GM20431 (cell line): Measurements from ENCODE around the gene DYNC2H1.
"Not testable (repeated sequence)": the region's sequence is repeated elsewhere in the genome, so short reads cannot be mapped to it uniquely, and the experiment has no call there.

ENCODE experiments used
- in situ Hi-C: fragments of 300-500 bp; cut with MseI, MboI; formaldehyde crosslinking; loops from one replicate; pipeline ENCODE4 v1.15.0; 2020; ENCODE audit warnings: low sequenced_read_pairs; ENCODE audit not compliant: unreplicated experiment

DYNC2H1 gene

GRCh38 chr11:103349595-103349994 is 240.4 kb downstream of the DYNC2H1 start:
- in situ Hi-C loops: no loop called here

DNA sequence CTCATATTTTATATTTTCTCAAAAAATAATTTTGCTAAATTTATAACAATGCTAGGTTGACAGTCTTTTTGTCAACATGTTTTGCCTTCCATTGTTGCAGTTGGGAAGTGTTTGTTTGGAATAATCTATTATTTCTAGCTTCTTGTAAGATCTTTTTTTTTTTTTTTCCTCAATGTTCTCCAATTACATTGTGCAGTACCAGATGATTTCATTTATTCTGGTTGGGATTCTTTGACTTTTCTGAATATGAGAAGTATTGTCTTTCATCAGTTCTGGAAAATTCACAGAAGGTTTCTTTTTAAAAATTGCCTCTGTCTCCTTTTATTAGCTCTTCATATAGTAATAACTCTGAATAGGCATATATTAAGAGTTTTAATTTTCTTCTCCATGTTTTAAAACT is 245.4 kb downstream of the DYNC2H1 start:
- in situ Hi-C loops: no loop called here

DNA sequence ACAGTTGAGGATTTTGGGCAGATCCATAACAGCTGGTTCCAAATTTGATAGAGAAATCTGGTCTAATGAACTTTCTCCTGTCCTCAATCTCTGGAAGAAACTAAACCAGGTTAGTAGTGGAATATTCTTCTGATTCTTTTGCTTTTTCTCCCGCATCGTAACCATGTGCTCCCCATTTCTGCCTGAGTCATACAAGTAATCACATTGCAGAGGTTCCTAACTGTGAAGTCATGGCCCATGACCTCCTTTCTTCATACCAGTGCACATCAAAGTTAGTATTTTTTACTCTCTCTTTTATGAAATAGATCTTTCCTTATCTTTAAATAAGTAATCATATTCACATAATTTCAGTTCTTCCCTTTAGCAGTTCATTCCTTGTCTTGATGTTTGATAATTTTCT is 249.0 kb downstream of the DYNC2H1 start:
- in situ Hi-C loops: no loop called here

GRCh38 chr11:103359216-103359615 is 250.0 kb downstream of the DYNC2H1 start:
- in situ Hi-C loops: no loop called here

DNA sequence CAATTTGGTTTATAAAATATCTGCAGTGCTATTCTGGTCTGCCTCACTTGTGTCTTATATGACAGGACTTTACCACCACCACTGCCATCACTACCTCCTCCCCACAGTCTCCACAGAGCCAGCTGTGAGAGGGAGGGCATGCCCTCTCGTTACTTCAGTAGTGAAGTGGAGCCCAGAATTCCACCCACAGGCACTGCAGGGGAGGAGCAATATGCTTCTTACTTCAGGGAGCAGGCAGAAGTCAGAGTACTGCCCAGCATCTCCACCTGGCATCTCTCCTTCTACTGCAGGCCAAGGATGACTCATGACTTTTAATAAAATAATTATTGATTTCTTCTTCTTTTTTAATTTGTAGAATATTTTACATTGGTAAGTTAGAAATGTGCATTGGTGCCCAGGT is 255.5 kb downstream of the DYNC2H1 start:
- in situ Hi-C loops: no loop called here

DNA sequence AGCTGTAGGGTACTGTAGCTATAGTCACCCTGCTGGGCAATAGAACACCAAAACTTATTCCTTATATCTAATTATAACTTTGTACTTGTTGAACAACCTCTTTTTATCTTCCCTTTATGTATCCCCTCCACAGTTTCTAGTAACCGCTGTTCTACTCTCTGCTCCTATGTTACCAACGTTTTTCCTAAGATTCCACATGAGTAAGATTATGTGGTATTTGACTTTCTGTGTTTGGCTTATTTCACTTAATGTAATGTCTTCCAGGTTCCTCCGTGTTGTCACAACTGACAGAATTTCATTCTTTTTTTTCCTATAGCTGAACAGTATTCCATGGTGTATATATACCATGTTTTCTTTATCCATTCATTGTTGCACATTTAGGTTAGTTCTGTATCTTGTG is 258.4 kb downstream of the DYNC2H1 start:
- in situ Hi-C loops: no loop called here

GRCh38 chr11:103368145-103368544 is 258.9 kb downstream of the DYNC2H1 start:
- in situ Hi-C loops: no loop called here

DNA sequence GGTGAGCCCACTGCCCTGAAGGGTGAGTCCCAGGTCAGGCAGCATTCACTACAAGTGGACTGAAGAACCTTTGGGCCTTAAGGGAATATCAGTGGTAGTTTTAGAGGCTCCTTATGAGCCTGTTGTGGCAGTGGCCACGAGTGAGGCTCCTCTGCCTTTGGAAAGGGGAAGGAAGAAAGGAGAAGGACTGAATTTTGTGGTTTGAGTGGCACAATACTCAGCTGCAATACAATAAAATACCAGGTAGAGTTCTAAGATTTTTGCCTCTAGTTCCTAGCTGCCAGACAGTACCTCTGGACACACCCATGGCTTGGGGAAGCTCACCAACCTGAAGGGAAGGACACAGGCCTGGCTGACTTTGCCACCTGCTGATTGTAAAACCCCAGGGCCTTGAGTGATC is 260.9 kb downstream of the DYNC2H1 start:
- in situ Hi-C loops: no loop called here

- in situ Hi-C loops: no loop called here
Observed at GRCh38 chr11:103372906-103373305, 263.7 kb downstream of the DYNC2H1 start.

- in situ Hi-C loops: not testable (repeated sequence)
Observed at GRCh38 chr11:103374227-103374626, 265.0 kb downstream of the DYNC2H1 start.

DNA sequence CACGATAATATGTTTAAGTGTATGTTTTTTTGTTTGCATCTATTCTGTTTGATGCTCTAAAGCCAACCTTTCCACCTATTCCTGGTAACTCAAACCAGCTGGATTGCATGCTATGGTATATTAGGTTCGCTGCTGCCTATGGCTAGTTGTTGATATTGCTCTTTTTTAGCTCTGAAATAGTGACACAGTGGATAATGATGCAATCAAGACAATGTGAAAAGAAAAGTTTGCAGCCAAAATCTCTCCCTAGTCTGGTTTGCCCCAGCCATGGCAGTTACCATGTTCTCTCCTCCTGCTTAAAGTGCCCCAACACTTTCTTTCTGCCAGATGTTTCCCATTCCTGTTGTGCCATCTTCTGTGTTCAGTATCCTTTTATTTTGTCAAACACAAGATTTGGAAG is 269.7 kb downstream of the DYNC2H1 start:
- in situ Hi-C loops: no loop called here

DNA sequence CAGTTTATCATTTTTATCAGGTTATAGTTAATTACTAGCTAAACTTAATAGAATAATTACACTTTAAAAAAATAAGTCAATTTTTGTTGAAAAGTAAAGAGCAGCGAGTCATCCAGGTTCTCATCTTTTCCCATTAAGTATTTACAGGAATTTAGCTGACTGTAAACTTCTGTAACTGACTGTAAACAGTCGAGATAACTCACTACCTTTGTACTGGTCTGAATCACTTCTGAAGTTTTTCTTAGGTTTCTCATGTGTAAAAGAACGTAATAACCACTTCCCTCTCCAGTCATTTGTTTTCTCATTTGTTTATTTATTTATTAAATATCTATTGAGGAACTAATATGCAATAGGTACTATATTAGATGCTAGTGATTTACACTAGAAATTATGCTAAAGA is 270.8 kb downstream of the DYNC2H1 start:
- in situ Hi-C loops: no loop called here

DNA sequence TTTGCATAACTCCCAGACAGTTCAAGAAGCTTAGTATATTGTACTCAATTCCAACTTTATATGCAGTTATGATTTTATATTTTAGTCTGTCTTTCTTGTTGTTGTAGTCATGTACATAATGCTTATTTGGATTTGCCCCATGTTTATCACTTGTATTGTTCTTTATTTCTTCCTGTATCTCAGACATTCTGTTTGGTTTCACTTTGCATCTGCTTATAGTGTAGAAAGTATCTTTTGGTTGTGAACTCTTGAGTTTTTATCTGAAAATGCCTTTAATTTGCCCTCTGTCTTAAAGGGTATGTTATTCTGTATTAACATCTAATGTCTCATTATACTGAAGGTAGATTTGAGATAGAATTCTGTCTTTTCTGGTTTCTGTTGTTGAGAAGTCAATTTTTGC is 275.4 kb downstream of the DYNC2H1 start:
- in situ Hi-C loops: no loop called here

DNA sequence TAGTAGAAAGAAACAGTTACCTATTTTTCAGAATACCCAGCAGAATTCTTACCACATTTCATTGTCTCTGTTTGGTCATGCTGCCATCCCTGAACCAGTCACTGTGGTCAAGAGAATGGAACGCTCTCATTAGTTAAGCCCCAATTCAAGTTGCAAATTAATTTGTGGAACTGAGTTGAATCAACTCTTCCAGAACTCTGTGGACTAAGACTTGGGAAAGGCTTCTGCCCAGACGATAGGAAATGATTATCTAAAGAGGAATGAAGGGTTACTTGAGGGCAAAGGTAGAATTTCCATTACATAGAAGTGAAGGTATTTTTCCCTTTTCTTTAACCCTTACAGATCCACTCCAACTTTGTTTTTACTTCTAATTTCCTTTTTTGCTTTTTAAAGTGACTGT is 286.4 kb downstream of the DYNC2H1 start:
- in situ Hi-C loops: no loop called here

- in situ Hi-C loops: no loop called here
Observed at GRCh38 chr11:103396237-103396636, 287.0 kb downstream of the DYNC2H1 start.

DNA sequence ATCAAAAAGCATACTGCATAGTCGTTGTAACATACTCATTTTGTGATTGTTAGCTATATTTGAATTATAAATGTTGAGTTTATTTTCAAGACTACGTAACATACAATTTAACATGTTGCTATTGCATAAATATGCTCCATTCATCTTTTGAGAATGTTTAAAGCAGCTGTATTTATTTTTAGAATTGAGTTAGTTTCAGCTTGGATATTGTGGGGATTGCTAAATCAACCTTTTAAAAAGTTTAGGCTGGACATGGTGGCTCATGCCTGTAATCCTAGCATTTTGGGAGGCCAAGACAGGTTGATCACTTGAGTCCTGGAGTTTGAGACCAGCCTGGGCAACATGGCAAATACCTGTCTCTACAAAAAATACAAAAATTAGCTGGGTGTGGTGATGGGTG is 288.1 kb downstream of the DYNC2H1 start:
- in situ Hi-C loops: no loop called here

GRCh38 chr11:103398829-103399228 is 289.6 kb downstream of the DYNC2H1 start:
- in situ Hi-C loops: no loop called here

GRCh38 chr11:103406357-103406756 is 297.1 kb downstream of the DYNC2H1 start:
- in situ Hi-C loops: no loop called here

DNA sequence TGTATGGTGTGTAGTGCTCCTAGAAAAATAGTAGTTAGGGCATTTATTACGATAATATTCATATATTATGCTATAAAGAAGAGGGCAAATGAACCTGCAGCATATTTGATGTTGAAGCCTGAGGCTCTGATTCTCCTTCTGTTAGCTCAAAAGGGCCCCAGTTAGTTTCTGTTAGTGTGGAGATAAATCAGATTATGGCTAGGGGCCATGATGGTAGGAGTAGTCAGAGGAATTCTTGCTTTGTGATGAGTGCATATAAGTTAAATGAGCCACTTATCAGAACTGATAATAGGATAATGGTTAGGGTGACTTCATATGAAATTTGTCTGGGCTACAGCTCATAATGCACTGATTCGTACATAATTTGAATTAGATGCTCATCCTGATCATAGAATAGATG is 298.4 kb downstream of the DYNC2H1 start:
- in situ Hi-C loops: no loop called here

DNA sequence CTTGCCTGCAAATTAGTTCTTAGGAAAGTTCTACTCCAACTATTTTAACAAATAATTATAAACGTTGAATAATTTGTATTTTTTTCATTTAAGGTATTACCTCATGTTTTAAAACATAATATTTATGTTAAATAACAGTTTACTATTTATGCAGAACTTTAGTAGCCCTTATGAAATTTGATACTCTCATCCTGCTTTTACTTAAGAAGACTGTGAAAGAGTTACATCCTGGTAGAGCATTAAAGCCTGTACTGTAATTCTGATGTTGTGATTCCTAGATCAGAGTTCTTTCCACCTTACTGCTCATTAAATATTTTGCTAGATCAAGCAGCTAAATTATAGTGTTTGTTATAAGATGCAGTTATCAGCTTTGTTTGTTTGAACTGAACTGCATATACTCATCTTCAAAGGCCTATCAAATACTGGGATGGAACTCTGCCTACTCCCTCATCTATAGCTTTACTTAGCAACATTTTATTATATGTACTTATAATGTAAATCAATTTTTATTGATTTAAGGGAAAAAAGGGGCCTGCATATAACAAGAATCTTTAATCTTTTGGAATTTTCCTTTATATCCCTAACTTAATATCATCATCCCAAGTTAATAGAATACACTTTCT is 304.2 kb downstream of the DYNC2H1 start:
- in situ Hi-C loops: no loop called here

- in situ Hi-C loops: no loop called here
Observed at GRCh38 chr11:103418014-103418413, 308.8 kb downstream of the DYNC2H1 start.

GRCh38 chr11:103420593-103420992 is 311.4 kb downstream of the DYNC2H1 start:
- in situ Hi-C loops: no loop called here
